ENCODE data around the gene FKBP2. TPM values are rescaled to one million over a fixed set of nuclear protein-coding genes. Genes with fewer than 3 reads are reported as not detected.

FKBP2 gene
- total and polyA plus RNA-seq, 8 donors: 15.2 to 257 (median 57.6) TPM

DNA sequence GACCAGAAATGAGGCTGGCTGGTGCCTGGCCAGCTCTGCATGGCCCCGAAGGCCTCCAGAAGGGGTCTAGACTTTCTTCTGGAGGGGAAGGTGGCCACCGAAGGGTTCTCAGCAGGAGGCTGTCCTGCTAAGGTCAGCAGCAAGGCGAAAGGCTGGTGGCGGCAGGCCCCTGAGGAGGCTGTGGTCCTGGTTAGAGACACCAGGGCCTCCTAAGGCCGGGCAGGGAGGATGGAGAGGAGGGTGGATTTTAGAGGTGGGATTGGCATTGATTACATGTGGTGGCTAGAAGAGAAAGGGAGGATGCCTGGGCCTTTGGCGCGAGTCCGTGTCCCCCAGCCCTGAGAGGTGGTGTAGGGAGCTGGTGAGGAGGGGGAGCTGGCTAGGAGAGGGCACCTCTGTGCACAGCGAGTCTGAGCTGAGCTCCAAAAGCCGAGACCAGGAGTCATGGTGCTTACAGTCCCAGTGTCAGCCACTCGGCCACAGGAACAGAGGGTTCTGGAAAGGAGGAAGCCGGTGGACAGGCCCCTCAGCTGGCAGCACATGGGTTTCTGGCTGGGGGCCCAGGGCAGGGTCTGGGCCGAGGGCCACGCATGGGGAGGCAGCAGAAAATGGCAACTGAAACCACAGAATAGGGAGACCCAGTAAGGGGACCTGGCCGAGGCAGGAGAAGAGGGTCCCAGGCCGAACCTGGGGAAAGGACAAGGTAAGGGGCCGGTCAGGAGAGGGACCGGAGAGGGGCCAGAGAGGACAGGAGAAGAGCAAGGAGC lies 31.9 kb upstream of the FKBP2 start:
- TF ChIP-seq EP300 (IDR thresholded peaks at IDR 0.05): no peak
- TF ChIP-seq POLR2AphosphoS5 (IDR thresholded peaks at IDR 0.05): no peak
- TF ChIP-seq POLR2A (IDR thresholded peaks at IDR 0.05): no peak
- TF ChIP-seq, protein P1, sequence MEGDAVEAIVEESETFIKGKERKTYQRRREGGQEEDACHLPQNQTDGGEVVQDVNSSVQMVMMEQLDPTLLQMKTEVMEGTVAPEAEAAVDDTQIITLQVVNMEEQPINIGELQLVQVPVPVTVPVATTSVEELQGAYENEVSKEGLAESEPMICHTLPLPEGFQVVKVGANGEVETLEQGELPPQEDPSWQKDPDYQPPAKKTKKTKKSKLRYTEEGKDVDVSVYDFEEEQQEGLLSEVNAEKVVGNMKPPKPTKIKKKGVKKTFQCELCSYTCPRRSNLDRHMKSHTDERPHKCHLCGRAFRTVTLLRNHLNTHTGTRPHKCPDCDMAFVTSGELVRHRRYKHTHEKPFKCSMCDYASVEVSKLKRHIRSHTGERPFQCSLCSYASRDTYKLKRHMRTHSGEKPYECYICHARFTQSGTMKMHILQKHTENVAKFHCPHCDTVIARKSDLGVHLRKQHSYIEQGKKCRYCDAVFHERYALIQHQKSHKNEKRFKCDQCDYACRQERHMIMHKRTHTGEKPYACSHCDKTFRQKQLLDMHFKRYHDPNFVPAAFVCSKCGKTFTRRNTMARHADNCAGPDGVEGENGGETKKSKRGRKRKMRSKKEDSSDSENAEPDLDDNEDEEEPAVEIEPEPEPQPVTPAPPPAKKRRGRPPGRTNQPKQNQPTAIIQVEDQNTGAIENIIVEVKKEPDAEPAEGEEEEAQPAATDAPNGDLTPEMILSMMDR (IDR thresholded peaks at IDR 0.05): no peak

DNA sequence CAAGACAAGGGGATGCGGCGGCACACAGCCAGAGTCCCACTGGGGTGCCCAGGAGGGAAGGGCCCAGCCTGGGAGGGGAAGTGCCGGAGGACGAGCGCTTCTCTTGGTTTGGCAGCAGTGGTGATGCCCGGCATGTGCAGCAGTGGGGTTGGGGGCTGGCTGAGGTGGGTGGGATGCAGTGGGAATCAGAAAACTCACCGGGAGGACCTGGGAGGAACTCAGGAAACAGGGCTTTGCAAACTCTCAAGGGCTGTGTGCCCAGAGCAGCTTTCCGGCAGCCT lies 31.4 kb upstream of the FKBP2 start:
- WGBS, 5 donors: 85 to 91% (median 87%) methylated on average over 8 of the region's 8 CpGs
- DNase-seq: no peak
- TF ChIP-seq POLR2A (IDR thresholded peaks at IDR 0.05): no peak
- TF ChIP-seq EP300 (IDR thresholded peaks at IDR 0.05): no peak
- TF ChIP-seq POLR2AphosphoS5 (IDR thresholded peaks at IDR 0.05): no peak
- TF ChIP-seq, protein P1 (IDR thresholded peaks at IDR 0.05): no peak
- peaks cover 0 to 60% (median 41%) of the 10 kb centered on the region in 4 donors for H3K36me3 ChIP-seq
- H3K27ac ChIP-seq: peak overlapping the region in 2 of 5 donors; percentile 85 to 87
- H3K4me1 ChIP-seq: peaks cover 36 to 47% (median 42%) of the 10 kb centered on the region in 4 donors
- no peak overlapping the region for H3K4me3 ChIP-seq
- no peaks in the 10 kb centered on the region for H3K27me3 ChIP-seq
- intact Hi-C loops (cut with DNase I; ENCODE audit: low total_unique reads): loop anchor here (10.0 kb wide), 1 partner anchor 85 kb away; the partner anchor contains the start of gene KCNK4
- no peaks in the 10 kb centered on the region for H3K9me3 ChIP-seq

More for the DNA sequence above, 31.9 kb upstream of the FKBP2 start:
- Histone ChIP-seq H3K36me3 (peaks cover 4 to 60% (median 40%) of the 10 kb centered on the region in 4 donors), H3K27ac (peak overlapping the region in 3 of 5 donors; percentile 85 to 91 (median 87)), H3K27me3 (no peaks in the 10 kb centered on the region), H3K4me1 (peaks cover 41 to 52% (median 47%) of the 10 kb centered on the region in 4 donors), H3K4me3 (peak overlapping the region in 2 of 4 donors; percentile 48 to 52), H3K9me3 (no peaks in the 10 kb centered on the region)
- WGBS, 5 donors: 78 to 89% (median 86%) methylated on average over 18 of the region's 18 CpGs
- no peak for DNase-seq
- intact Hi-C loops (cut with DNase I; ENCODE audit: low total_unique reads): loop anchor here (10.0 kb wide), 1 partner anchor 86 kb away; the partner anchor contains the start of gene KCNK4

DNA sequence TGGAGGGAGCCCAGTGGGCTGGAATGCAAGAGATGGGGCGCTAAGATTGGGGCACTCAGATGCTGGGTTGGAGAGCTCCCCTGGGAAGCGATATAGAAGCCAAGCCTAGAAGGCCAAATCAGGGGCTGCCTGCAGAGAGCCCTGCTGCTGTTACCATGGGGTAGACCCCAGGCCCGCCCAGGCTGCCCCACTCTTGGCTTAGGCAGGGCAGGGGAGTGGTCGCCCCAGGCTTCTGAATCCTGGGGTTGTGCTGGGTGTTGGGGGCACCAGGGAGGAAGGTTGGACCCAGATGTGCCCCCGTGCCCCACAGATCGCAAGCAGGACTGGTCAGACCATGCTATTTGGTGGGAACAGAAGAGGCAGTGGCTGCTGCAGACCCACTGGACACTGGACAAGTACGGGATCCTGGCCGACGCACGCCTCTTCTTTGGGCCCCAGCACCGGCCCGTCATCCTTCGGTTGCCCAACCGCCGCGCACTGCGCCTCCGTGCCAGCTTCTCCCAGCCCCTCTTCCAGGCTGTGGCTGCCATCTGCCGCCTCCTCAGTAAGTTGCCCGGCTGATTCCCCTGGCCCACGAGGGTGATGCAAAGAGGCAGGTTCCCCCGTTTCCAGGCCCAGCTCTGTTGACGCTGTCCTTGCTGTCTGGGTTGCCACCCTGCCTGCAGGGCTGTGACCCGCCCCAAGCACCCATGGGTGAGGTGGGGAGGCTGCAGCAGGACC lies 30.4 kb upstream of the FKBP2 start:
- WGBS, 5 donors: 94 to 95% (median 94%) methylated on average over 14 to 24 of the region's 24 CpGs
- Histone ChIP-seq H3K9me3 (no peaks in the 10 kb centered on the region), H3K27ac (no peak overlapping the region), H3K36me3 (peaks cover 0 to 62% (median 42%) of the 10 kb centered on the region in 4 donors), H3K4me3 (no peak overlapping the region), H3K4me1 (peaks cover 29 to 37% (median 32%) of the 10 kb centered on the region in 4 donors), H3K27me3 (no peaks in the 10 kb centered on the region)
- intact Hi-C loops (cut with DNase I; ENCODE audit: low total_unique reads): no loop called here
- TF ChIP-seq POLR2AphosphoS5 (IDR thresholded peaks at IDR 0.05) (no peak), POLR2A (IDR thresholded peaks at IDR 0.05) (no peak), EP300 (IDR thresholded peaks at IDR 0.05) (no peak)
- TF ChIP-seq, protein P1 (IDR thresholded peaks at IDR 0.05): no peak
- DNase-seq: no peak

DNA sequence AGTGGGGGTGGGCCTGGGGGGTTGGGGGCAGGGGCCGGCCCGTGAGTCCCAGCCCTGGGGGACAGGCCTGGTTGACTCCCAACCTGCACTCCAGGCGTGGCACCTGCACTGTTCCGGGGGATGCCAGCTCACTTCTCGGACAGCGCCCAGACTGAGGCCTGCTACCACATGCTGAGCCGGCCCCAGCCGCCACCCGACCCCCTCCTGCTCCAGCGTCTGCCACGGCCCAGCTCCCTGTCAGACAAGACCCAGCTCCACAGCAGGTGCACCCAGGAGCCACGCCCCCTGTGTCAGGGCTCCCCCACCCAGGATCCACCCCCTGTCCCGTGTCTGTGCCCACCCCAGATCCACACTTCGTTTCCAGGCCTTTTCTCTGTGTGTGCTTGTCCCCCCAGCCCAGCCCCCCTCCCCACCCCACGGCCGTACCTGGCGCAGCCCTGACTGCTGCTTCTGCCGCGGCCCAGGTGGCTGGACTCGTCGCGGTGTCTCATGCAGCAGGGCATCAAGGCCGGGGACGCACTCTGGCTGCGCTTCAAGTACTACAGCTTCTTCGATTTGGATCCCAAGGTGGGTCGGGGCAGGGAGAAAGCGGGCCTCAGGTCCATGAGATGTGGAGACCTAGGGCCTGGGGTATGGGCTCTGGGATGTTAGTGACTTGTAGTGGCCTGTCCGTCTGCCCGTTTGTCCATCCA lies 29.6 kb upstream of the FKBP2 start:
- intact Hi-C loops (cut with DNase I; ENCODE audit: low total_unique reads): no loop called here

More for the DNA sequence above, 29.6 kb upstream of the FKBP2 start:
- no peak overlapping the region for H3K4me3 ChIP-seq
- TF ChIP-seq POLR2A (IDR thresholded peaks at IDR 0.05): no peak
- TF ChIP-seq EP300 (IDR thresholded peaks at IDR 0.05): no peak
- TF ChIP-seq, protein P1 (IDR thresholded peaks at IDR 0.05): no peak
- TF ChIP-seq POLR2AphosphoS5 (IDR thresholded peaks at IDR 0.05): no peak
- peaks cover 0 to 58% (median 38%) of the 10 kb centered on the region in 4 donors for H3K36me3 ChIP-seq
- peaks cover 20 to 29% (median 23%) of the 10 kb centered on the region in 4 donors for H3K4me1 ChIP-seq
- H3K27me3 ChIP-seq: no peaks in the 10 kb centered on the region
- 84 to 88% (median 86%) methylated on average over 15 to 30 of the region's 30 CpGs for WGBS, 5 donors
- H3K9me3 ChIP-seq: no peaks in the 10 kb centered on the region
- DNase-seq: no peak
- no peak overlapping the region for H3K27ac ChIP-seq
